Neural cell (in vitro differentiated cells): ENCODE measurements around the gene ABHD14A. TPM values are rescaled to one million over a fixed set of nuclear protein-coding genes. Genes with fewer than 3 reads are reported as not detected.

ENCODE experiments used
- H2AFZ ChIP-seq: fragments of 200-600, 300-800 bp; sonication (generic), shearing (Covaris generic); 2 replicates; pipeline ENCODE4 v1.6.0; 2014; ENCODE audit warnings: low read depth, mild to moderate bottlenecking, antibody characterized with exemption, low read length, moderate library complexity
- H3F3A ChIP-seq: fragments of 200-600 bp; shearing (Covaris generic); 2 replicates; pipeline ENCODE4 v1.6.1; 2016; ENCODE audit warnings: mild to moderate bottlenecking, moderate library complexity, mixed read lengths, antibody characterized with exemption, low read length; ENCODE audit not compliant: insufficient read depth, poor library complexity, severe bottlenecking
- H3K27ac ChIP-seq: fragments of 200-600, 300-800 bp; sonication (generic), shearing (Covaris generic); 2 replicates; pipeline ENCODE4 v1.5.1; 2014; ENCODE audit warnings: mild to moderate bottlenecking, low read length, moderate library complexity
- H3K27me3 ChIP-seq: fragments of 300-800, 200-600 bp; sonication (generic), shearing (Covaris generic); 2 replicates; pipeline ENCODE4 v1.6.0; 2014; ENCODE audit warnings: mild to moderate bottlenecking, low read depth, low read length, moderate library complexity; ENCODE audit not compliant: insufficient read depth
- H3K36me3 ChIP-seq: fragments of 300-800, 200-600 bp; sonication (generic), shearing (Covaris generic); 2 replicates; pipeline ENCODE4 v1.5.1; 2014; ENCODE audit warnings: mild to moderate bottlenecking, antibody characterized with exemption, low read length, moderate library complexity; ENCODE audit not compliant: insufficient read depth
- H3K4me2 ChIP-seq: fragments of 300-800, 200-600 bp; sonication (generic), shearing (Covaris generic); 2 replicates; pipeline ENCODE4 v1.6.0; 2014; ENCODE audit warnings: mild to moderate bottlenecking, low read length
- H3K4me3 ChIP-seq: fragments of 300-800, 200-600 bp; sonication (generic), shearing (Covaris generic); 2 replicates; pipeline ENCODE4 v1.5.1; 2014; ENCODE audit warnings: mild to moderate bottlenecking, low read length, moderate library complexity
- H3K79me2 ChIP-seq: fragments of 200-600 bp; shearing (Covaris generic); replicated peaks from 2 replicates; pipeline ENCODE4 v1.6.0; 2014; ENCODE audit warnings: mild to moderate bottlenecking, low read length, moderate library complexity; ENCODE audit not compliant: insufficient read depth
- H3K9ac ChIP-seq: fragments of 300-800, 200-600 bp; sonication (generic), shearing (Covaris generic); 2 replicates; pipeline ENCODE4 v1.6.1; 2016; ENCODE audit warnings: mild to moderate bottlenecking, low read length, mixed read lengths
- H3K9me2 ChIP-seq: fragments of 200-600 bp; shearing (Covaris generic); 2 replicates; pipeline ENCODE4 v1.6.1; 2016; ENCODE audit warnings: mild to moderate bottlenecking, low read length, mixed read lengths; ENCODE audit not compliant: insufficient read depth
- H3K9me3 ChIP-seq: fragments of 200-600, 300-800 bp; sonication (generic), shearing (Covaris generic); 2 replicates; pipeline ENCODE4 v1.6.1; 2016; ENCODE audit warnings: mild to moderate bottlenecking, mixed run types, low read length, moderate library complexity, mixed read lengths
- H4K20me1 ChIP-seq: fragments of 200-600 bp; shearing (Covaris generic); 2 replicates; pipeline ENCODE4 v1.6.1; 2016; ENCODE audit warnings: mild to moderate bottlenecking, mixed run types; ENCODE audit not compliant: insufficient read depth
- CTCF ChIP-seq: fragments of 450-650 bp; IDR thresholded peaks from 2 replicates; pipeline ENCODE4 v1.5.1; 2014; ENCODE audit warnings: antibody characterized with exemption, mild to moderate bottlenecking, moderate library complexity; ENCODE audit not compliant: poor library complexity, severe bottlenecking
- EP300 ChIP-seq: fragments of 450-650 bp; conservative IDR thresholded peaks from 2 replicates; pipeline ENCODE4 v1.6.1; 2014; ENCODE audit warnings: antibody characterized with exemption, mild to moderate bottlenecking, moderate library complexity; ENCODE audit not compliant: poor library complexity, severe bottlenecking
- EZH2 ChIP-seq: fragments of 200-600, 300-800 bp; shearing (Covaris generic), sonication (generic); IDR thresholded peaks from 2 replicates; pipeline ENCODE4 v1.6.1; 2014; ENCODE audit warnings: antibody characterized with exemption, low read length, borderline replicate concordance, mild to moderate bottlenecking; ENCODE audit not compliant: insufficient read depth, poor library complexity, severe bottlenecking
- MXI1 ChIP-seq: fragments of 450-650 bp; conservative IDR thresholded peaks from 2 replicates; pipeline ENCODE4 v1.6.1; 2014; ENCODE audit warnings: antibody characterized with exemption, mild to moderate bottlenecking; ENCODE audit not compliant: poor library complexity, severe bottlenecking
- POLR2AphosphoS5 ChIP-seq: IDR thresholded peaks from 2 replicates; pipeline ENCODE4 v1.6.1; 2012
- RAD21 ChIP-seq: fragments of 450-650 bp; conservative IDR thresholded peaks from 2 replicates; pipeline ENCODE4 v1.6.1; 2014; ENCODE audit warnings: antibody characterized with exemption, mild to moderate bottlenecking, moderate library complexity
- REST ChIP-seq: IDR thresholded peaks from 2 replicates; pipeline ENCODE4 v1.6.1; 2012; ENCODE audit warnings: borderline replicate concordance
- SMC3 ChIP-seq: fragments of 450-650 bp; conservative IDR thresholded peaks from 2 replicates; pipeline ENCODE4 v1.6.1; 2014; ENCODE audit warnings: antibody characterized with exemption, mild to moderate bottlenecking, moderate library complexity; ENCODE audit not compliant: poor library complexity
- TAF1 ChIP-seq: IDR thresholded peaks from 2 replicates; pipeline ENCODE4 v1.6.1; 2012; ENCODE audit warnings: low read depth
- polyA plus RNA-seq: library from polyadenylated mRNA; depleted of rRNA; stranded (reverse); fragments of >200 nt; gene quantifications from 2 replicates; pipeline ENCODE4 v1.2.3, GENCODE V29; 2014

ABHD14A gene
- polyA plus RNA-seq, 1 donor from 2014 or later, result 57.8 TPM

DNA sequence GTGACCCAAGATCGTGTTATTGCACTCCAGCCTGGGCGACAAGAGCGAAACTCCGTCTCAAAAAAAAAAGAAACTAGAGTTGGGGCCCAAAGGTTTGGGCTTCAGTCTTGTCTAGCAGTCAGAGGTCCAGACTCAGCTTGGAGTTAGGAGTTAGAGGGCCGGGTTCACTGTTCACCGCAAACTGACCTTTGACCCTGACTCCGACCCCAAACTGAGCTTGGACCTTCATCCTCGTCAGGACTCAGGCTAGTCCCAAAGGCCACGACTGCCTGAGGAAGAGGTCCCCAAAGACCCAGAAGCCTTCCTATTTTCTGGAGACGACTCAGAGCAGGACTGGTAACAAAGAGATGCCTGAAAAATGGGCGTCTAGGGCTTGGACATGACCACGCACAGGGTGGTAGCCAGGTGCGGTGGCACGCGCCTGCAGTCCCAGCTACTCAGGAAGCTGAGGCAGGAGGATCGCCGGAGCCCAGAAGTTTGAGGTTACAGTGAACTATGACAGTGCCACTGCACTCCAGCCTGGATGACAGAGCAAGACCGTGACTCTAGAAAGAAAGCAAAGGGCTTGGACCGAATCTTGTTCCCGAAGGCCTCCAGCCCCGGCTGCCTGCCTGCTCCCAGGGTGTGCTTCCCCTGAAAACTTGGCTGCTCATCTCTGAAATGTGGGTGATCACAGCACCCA, 43.6 kb downstream of the ABHD14A start:
- Histone ChIP-seq H3K9me2 (no peaks in the 10 kb centered on the region), H3F3A (no peaks in the 10 kb centered on the region), H4K20me1 (no peaks in the 10 kb centered on the region), H3K27me3 (no peaks in the 10 kb centered on the region), H3K4me3 (no peak overlapping the region), H3K9ac (no peak overlapping the region), H3K9me3 (no peaks in the 10 kb centered on the region), H3K4me2 (no peak overlapping the region), H3K27ac (no peak overlapping the region), H2AFZ (no peak overlapping the region), H3K36me3 (no peaks in the 10 kb centered on the region), H3K79me2 (no peaks in the 10 kb centered on the region)
- no peak for TF ChIP-seq EP300
- TF ChIP-seq REST, result no peak
- no peak for TF ChIP-seq POLR2AphosphoS5
- no peak for TF ChIP-seq RAD21
- no peak for TF ChIP-seq SMC3
- no peak for TF ChIP-seq EZH2
- no peak for TF ChIP-seq CTCF
- no peak for TF ChIP-seq TAF1

DNA sequence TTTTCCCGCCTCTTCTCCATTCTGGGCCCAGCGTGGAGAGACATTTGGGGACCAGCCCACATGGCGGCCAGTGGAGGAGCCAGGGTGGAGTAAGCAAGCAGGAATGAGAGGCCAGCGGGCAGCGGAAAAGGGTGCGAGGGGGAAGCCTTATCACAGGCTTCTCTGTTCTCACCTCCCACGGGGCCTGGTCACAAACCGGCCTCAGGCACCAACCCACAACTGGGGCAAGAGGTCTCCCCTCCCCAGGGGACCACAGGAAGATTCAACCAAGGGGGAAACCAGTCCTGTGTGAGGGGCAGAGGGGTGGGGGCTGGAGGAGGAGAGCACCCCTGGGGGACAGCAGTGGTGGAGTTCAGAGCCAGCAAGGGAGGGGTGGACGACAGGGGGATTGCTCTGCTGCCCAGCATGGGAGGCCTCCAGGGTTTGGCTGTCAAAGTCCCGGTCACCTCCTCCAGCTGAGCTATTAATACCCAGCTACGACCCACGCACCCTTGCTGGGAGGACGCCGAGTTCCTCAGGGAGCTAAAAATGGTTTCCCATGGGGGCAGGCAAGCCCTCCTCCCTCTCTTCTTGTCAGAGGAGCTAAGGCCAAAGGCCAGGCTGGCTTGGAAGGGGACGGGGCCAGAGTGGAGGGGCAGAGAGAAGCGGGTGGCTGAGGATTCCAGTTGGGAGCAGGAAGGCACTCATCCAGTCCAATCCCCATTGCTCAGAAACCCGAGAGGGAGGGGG, 44.7 kb downstream of the ABHD14A start:
- no peak overlapping the region for H3K4me2 ChIP-seq
- no peaks in the 10 kb centered on the region for H4K20me1 ChIP-seq

More for the DNA sequence above, 44.7 kb downstream of the ABHD14A start:
- H3K9ac ChIP-seq, result no peak overlapping the region
- TF ChIP-seq RAD21 (no peak), REST (no peak), EP300 (no peak), TAF1 (no peak), EZH2 (no peak), CTCF (no peak), MXI1 (no peak), SMC3 (no peak), POLR2AphosphoS5 (no peak)
- H3K79me2 ChIP-seq, result no peaks in the 10 kb centered on the region
- no peaks in the 10 kb centered on the region for H3K9me3 ChIP-seq
- H3K27ac ChIP-seq, result no peak overlapping the region
- H3K9me2 ChIP-seq, result no peaks in the 10 kb centered on the region
- H3K4me3 ChIP-seq, result no peak overlapping the region
- H3K27me3 ChIP-seq, result no peaks in the 10 kb centered on the region
- H3F3A ChIP-seq, result no peaks in the 10 kb centered on the region
- H3K36me3 ChIP-seq, result no peaks in the 10 kb centered on the region
- H2AFZ ChIP-seq, result no peak overlapping the region
